ENCODE measurements around the gene RPL36. TPM values are rescaled to one million over a fixed set of nuclear protein-coding genes. Genes with fewer than 3 reads are reported as not detected.

The RPL36 gene
- total RNA-seq, 1 experiment from 2014 or later = 951 TPM

DNA sequence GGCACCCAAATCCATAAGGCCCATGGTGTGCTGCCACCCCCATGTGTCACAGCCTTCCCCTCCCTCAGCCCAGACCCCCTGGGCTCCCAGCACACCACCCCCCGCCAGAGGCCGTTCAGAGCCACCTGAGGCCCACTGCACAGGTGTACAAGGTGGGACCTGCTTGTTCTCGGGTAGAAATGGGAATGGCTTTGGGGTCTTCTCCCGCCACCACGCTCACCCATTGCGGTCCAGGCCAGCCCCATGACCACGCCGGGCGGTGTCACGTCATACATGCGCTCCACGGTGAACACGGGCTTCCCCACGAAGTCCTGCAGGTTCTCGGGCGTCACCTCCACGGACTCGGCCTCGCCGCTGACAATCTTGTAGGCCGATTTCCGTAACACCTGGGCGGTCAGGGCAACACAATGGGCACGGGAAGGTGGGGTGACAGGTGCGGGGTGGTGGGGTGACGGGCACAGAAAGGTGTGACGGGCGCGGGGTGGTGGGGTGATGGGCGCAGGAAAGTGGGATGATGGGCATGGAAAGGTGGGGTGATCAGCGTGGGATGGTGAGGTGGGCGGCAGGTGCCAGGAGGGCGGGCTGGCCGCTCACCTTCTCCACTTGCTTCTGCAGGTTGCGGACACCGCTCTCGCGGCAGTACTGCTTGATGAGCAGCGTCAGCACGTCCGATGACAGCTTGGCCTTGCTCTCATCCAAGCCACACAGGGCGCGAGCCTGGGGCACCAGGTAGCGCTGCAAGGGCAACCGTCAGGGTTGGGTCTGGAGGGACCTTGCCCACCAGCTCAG is 4.3 kb downstream of the RPL36 start:
- BruUV-seq (replicated peaks) = no TSS peak
- Mint-ChIP-seq H3K36me3 (ENCODE audit: insufficient read depth, unreplicated experiment) (peaks cover 98% of the 10 kb centered on the region), H3K9me3 (ENCODE audit: unreplicated experiment) (no peaks in the 10 kb centered on the region), H3K4me1 (ENCODE audit: low read depth, unreplicated experiment) (no peaks in the 10 kb centered on the region), H3K27me3 (ENCODE audit: insufficient read depth, unreplicated experiment) (no peaks in the 10 kb centered on the region), H3K27ac (ENCODE audit: unreplicated experiment) (peak overlapping the region; percentile 45), H3K4me3 (ENCODE audit: unreplicated experiment) (no peak overlapping the region)
- intact Hi-C loops (cut with micrococcal nuclease; ENCODE audit: unreplicated experiment) = no loop called here
- ChIA-PET CTCF (no interaction called here), POLR2A (interaction anchor here (0.5 kb wide), 1 partner anchor 26 kb away, joined by 15 read pairs; the partner anchor contains the start of gene LONP1)
- Histone ChIP-seq H3K4me3 (ENCODE audit: low read depth, low read length) (no peak overlapping the region), H3K9me3 (no peaks in the 10 kb centered on the region), H3K4me1 (no peaks in the 10 kb centered on the region), H3K36me3 (ENCODE audit: control insufficient read depth, insufficient read depth, low read length) (peaks cover 9% of the 10 kb centered on the region), H3K27me3 (replicated peaks; ENCODE audit: control insufficient read depth, insufficient read depth, low read length) (no peaks in the 10 kb centered on the region)
- TF ChIP-seq, protein P1, sequence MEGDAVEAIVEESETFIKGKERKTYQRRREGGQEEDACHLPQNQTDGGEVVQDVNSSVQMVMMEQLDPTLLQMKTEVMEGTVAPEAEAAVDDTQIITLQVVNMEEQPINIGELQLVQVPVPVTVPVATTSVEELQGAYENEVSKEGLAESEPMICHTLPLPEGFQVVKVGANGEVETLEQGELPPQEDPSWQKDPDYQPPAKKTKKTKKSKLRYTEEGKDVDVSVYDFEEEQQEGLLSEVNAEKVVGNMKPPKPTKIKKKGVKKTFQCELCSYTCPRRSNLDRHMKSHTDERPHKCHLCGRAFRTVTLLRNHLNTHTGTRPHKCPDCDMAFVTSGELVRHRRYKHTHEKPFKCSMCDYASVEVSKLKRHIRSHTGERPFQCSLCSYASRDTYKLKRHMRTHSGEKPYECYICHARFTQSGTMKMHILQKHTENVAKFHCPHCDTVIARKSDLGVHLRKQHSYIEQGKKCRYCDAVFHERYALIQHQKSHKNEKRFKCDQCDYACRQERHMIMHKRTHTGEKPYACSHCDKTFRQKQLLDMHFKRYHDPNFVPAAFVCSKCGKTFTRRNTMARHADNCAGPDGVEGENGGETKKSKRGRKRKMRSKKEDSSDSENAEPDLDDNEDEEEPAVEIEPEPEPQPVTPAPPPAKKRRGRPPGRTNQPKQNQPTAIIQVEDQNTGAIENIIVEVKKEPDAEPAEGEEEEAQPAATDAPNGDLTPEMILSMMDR (IDR thresholded peaks at IDR 0.05; ENCODE audit: insufficient read depth in 1 of 2, low read depth in 1 of 2, low read length in 1 of 2, severe bottlenecking in 1 of 2, unreplicated experiment in 1 of 2) = no peak
- DNase-seq = no peak

- Mint-ChIP-seq H3K4me1 (ENCODE audit: low read depth, unreplicated experiment) (no peaks in the 10 kb centered on the region), H3K9me3 (ENCODE audit: unreplicated experiment) (no peaks in the 10 kb centered on the region), H3K36me3 (ENCODE audit: insufficient read depth, unreplicated experiment) (peaks cover 100% of the 10 kb centered on the region), H3K4me3 (ENCODE audit: unreplicated experiment) (no peak overlapping the region), H3K27me3 (ENCODE audit: insufficient read depth, unreplicated experiment) (no peaks in the 10 kb centered on the region), H3K27ac (ENCODE audit: unreplicated experiment) (peak overlapping the region; percentile 45)
- no peaks in the 10 kb centered on the region for H3K4me1 ChIP-seq
- no peak overlapping the region for H3K4me3 ChIP-seq (ENCODE audit: low read depth, low read length)
- no TSS peak for BruUV-seq (replicated peaks)
- CTCF ChIA-PET = interaction anchor here (0.5 kb wide), 1 partner anchor 14 kb away, joined by 3 read pairs; no protein-coding TSS in a partner anchor
- POLR2A ChIA-PET = interaction anchor here (0.5 kb wide), 1 partner anchor 25 kb away, joined by 15 read pairs; the partner anchor contains the start of gene LONP1
- intact Hi-C loops (cut with micrococcal nuclease; ENCODE audit: unreplicated experiment) = no loop called here
- DNase-seq = no peak
- TF ChIP-seq, protein P1 (IDR thresholded peaks at IDR 0.05; ENCODE audit: insufficient read depth in 1 of 2, low read depth in 1 of 2, low read length in 1 of 2, severe bottlenecking in 1 of 2, unreplicated experiment in 1 of 2) = no peak
- no peaks in the 10 kb centered on the region for H3K27me3 ChIP-seq (replicated peaks; ENCODE audit: control insufficient read depth, insufficient read depth, low read length)
- H3K9me3 ChIP-seq = no peaks in the 10 kb centered on the region
- H3K36me3 ChIP-seq (ENCODE audit: control insufficient read depth, insufficient read depth, low read length) = peaks cover 9% of the 10 kb centered on the region
These were observed 5.0 kb downstream of the RPL36 start for GRCh38 chr19:5694956-5695648.

DNA sequence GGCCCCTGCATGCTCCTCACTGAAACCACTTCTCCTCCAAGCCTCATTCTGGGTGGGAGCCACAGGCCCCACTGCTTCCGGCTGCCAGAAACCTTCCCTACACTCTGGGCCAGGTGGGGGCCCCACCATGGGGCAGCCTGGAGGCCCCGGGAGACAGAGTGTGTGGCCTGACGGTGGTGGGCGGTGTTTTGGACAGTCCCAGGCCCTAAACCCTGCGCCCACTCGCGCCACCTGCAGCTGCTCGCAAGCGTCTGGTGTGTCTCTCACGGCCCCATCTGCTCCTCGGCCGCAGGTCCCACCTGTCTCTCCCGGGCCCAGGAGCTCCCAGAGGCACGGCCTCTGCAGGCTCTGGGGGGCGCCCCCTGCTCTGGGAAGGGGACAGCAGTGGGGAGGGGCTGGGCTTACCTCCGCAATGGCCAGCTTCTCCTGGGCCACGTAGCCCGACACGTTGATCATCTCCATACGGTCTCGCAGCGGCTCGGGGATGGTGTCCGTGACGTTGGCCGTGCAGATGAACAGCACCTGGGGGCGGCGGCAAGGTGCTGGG is 5.6 kb downstream of the RPL36 start:
- no peaks in the 10 kb centered on the region for H3K9me3 Mint-ChIP-seq (ENCODE audit: unreplicated experiment)
- Histone ChIP-seq H3K9me3 (no peaks in the 10 kb centered on the region), H3K36me3 (ENCODE audit: control insufficient read depth, insufficient read depth, low read length) (peaks cover 10% of the 10 kb centered on the region), H3K4me3 (ENCODE audit: low read depth, low read length) (no peak overlapping the region), H3K27me3 (replicated peaks; ENCODE audit: control insufficient read depth, insufficient read depth, low read length) (no peaks in the 10 kb centered on the region), H3K4me1 (no peaks in the 10 kb centered on the region)
- no peak overlapping the region for H3K4me3 Mint-ChIP-seq (ENCODE audit: unreplicated experiment)
- H3K4me1 Mint-ChIP-seq (ENCODE audit: low read depth, unreplicated experiment) = no peaks in the 10 kb centered on the region
- ChIA-PET CTCF (interaction anchor here (0.5 kb wide), 1 partner anchor 14 kb away, joined by 3 read pairs; no protein-coding TSS in a partner anchor), POLR2A (no interaction called here)
- no peak for DNase-seq
- TF ChIP-seq, protein P1 (IDR thresholded peaks at IDR 0.05; ENCODE audit: insufficient read depth in 1 of 2, low read depth in 1 of 2, low read length in 1 of 2, severe bottlenecking in 1 of 2, unreplicated experiment in 1 of 2) = no peak
- H3K36me3 Mint-ChIP-seq (ENCODE audit: insufficient read depth, unreplicated experiment) = peaks cover 100% of the 10 kb centered on the region
- no TSS peak for BruUV-seq (replicated peaks)
- intact Hi-C loops (cut with micrococcal nuclease; ENCODE audit: unreplicated experiment) = no loop called here
- no peak overlapping the region for H3K27ac Mint-ChIP-seq (ENCODE audit: unreplicated experiment)
- no peaks in the 10 kb centered on the region for H3K27me3 Mint-ChIP-seq (ENCODE audit: insufficient read depth, unreplicated experiment)

Measured in Caco-2 (cell line).